Ishikawa (cell line): ENCODE data around the gene ZBED4.

Source experiments
- CEBPB ChIP-seq: IDR thresholded peaks from 2 replicates; pipeline ENCODE4 v1.6.1; 2012
- CREB1 ChIP-seq: IDR thresholded peaks from 2 replicates; pipeline ENCODE4 v1.6.1; 2012; ENCODE audit warnings: low read depth
- EGR1 ChIP-seq: IDR thresholded peaks from 2 replicates; pipeline ENCODE4 v1.6.1; 2012
- EP300 ChIP-seq: IDR thresholded peaks from 2 replicates; pipeline ENCODE4 v1.6.1; 2012; ENCODE audit warnings: borderline replicate concordance
- FOXM1 ChIP-seq: IDR thresholded peaks from 2 replicates; pipeline ENCODE4 v1.6.1; 2012; ENCODE audit warnings: low read depth, borderline replicate concordance
- MAX ChIP-seq: IDR thresholded peaks from 2 replicates; pipeline ENCODE4 v1.6.1; 2012
- NFIC ChIP-seq: IDR thresholded peaks from 2 replicates; pipeline ENCODE4 v1.6.1; 2012
- RAD21 ChIP-seq: IDR thresholded peaks from 2 replicates; pipeline ENCODE4 v1.6.1; 2012; ENCODE audit warnings: low read depth
- REST ChIP-seq: IDR thresholded peaks from 2 replicates; pipeline ENCODE4 v1.6.1; 2012; ENCODE audit warnings: low read depth, mild to moderate bottlenecking
- TAF1 ChIP-seq: IDR thresholded peaks from 2 replicates; pipeline ENCODE4 v1.6.1; 2012; ENCODE audit warnings: low read depth, mild to moderate bottlenecking
- TCF12 ChIP-seq: IDR thresholded peaks from 2 replicates; pipeline ENCODE4 v1.6.1; 2012; ENCODE audit warnings: low read depth
- TEAD4 ChIP-seq: IDR thresholded peaks from 2 replicates; pipeline ENCODE4 v1.6.1; 2012
- USF1 ChIP-seq: IDR thresholded peaks from 2 replicates; pipeline ENCODE4 v1.6.1; 2012
- YY1 ChIP-seq: IDR thresholded peaks from 2 replicates; pipeline ENCODE4 v1.6.1; 2012; ENCODE audit warnings: low read depth
- ZBTB7A ChIP-seq: IDR thresholded peaks from 2 replicates; pipeline ENCODE4 v1.6.1; 2012; ENCODE audit warnings: low read depth

ZBED4 gene

DNA sequence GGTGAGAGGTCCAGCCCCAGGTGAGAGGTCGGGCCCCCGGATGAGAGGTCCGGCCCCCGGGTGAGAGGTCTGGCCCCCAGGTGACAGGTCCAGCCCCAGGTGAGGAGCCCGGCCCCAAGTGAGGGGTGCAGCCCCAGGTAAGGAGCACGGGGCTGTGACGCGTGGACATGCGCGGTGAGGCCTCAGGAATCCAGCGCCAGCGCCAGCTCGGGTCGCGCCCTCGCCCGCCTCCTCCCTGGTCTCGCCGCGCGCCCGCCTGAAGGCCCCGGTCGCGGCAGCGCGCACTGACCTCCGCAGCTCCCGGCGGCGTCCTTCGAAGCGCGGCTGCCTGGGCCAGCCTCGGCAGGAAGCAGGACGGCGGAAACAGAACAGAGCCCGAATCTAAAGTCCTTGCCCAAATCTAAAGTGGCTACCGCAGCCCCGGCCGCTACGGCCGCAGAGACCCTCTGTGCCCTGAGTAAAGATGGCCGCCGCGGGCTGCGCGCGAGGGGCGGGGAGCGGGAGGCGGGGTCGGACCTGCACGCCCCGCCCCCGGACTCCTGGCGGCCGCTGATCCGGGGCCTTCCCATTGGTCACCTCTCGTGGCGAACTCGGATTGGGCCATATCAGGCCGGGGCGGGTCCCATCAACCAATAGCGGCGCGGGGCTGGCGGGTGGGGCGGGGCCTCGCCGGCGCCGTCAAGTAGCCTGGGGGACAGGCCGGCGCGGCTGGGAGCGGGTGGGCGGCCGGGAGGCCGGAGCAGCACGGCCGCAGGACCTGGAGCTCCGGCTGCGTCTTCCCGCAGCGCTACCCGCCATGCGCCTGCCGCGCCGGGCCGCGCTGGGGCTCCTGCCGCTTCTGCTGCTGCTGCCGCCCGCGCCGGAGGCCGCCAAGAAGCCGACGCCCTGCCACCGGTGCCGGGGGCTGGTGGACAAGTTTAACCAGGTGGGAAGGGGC is 64.6 kb downstream of the ZBED4 start, which contains the start of the genes ALG12 and CRELD2:
TSS of gene ALG12 (minus strand) at position 465 of the 937 bp plus-strand sequence. CDS start 4,673 bp downstream, outside the sequence.
TSS of gene CRELD2 (plus strand) at position 661 of the 937 bp plus-strand sequence. CDS start at position 797, 136 bp downstream.
- TF ChIP-seq NFIC (no peak), REST (no peak), FOXM1 (no peak), TEAD4 (no peak), RAD21 (no peak), MAX (peak; percentile 42; the same call in 1 of the 2 replicates), TAF1 (peak; percentile 66), EP300 (no peak), YY1 (peak; percentile 98), CEBPB (no peak), TCF12 (no peak), ZBTB7A (peak; percentile 81; the same call in 1 of the 2 replicates), USF1 (no peak), EGR1 (no peak; the same call in 1 of the 2 replicates), CREB1 (no peak)

GRCh38 chr22:49918911-49919881 is 65.6 kb downstream of the ZBED4 start:
- TF ChIP-seq TEAD4 (no peak), REST (peak; percentile 22; the same call in 1 of the 2 replicates), CREB1 (no peak), EP300 (no peak), CEBPB (no peak), YY1 (no peak)

DNA sequence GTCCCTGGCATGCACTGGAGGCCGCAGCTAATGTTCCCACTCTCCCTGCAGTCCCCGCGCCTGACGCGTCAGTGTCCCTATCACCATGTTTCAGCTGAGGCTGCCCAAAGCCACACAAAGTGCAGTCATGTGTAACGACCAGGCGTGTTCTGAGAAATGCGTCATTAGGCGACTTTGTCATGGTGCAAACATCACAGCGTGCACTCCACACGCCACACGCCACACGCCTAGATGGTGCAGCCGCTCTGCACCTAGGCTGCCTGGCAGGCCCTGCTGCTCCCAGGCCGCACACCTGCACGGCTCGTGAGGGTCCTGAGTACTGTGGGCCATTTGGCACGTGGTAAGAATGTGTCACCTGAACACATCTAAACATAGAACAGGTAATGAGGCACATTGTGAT is 67.2 kb downstream of the ZBED4 start:
- no peak for TF ChIP-seq TCF12
- no peak for TF ChIP-seq MAX
- TF ChIP-seq REST: no peak
- TF ChIP-seq YY1: no peak

DNA sequence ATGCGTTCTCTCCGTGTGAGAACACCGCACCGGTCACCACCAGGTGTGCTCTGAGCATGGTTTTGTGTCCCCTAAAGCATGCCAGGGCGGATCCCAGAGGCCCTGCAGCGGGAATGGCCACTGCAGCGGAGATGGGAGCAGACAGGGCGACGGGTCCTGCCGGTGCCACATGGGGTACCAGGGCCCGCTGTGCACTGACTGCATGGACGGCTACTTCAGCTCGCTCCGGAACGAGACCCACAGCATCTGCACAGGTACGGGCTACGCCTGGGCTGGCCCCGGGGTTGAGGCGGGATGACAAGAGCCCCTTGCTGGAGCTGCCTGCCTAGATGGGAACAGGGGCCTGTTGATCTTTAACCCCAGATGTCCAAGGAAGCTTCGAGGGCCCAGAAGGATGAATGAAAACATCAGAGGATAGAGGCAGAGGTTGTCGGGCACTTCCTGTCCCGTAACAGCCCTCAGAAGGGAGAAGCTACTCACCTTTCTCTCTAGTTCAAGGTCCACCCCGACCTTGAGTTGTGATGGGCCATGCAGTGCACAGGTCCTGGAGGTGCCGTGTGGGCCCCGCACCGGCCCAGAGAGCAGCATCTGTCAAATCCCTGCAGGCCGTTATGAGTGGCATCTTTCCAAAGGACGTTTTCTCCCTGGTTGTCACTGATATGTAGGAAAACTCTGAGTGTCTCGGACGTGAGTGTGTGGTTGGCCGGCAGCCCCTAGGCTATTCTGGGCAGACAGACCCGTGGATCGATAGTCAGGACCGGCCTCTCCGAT is 68.0 kb downstream of the ZBED4 start:
- TF ChIP-seq CEBPB (no peak), EP300 (no peak), REST (no peak), TAF1 (no peak), EGR1 (no peak), FOXM1 (no peak)
